Activated CD8-positive, alpha-beta memory T cell treated with anti-CD3 and anti-CD28 coated beads for 1 hour (primary cell): Measurements from ENCODE around the gene PSMA5.
"Not testable (repeated sequence)": the region's sequence is repeated elsewhere in the genome, so short reads cannot be mapped to it uniquely, and the experiment has no call there.

Experiments
- DNase-seq, 2 donors: peaks; one replicate each; pipeline ENCODE4 v3.0.0-alpha.2; 2020; ENCODE audit warnings: low read depth in 1 of 2; ENCODE audit errors: extremely low read depth in 1 of 2

Gene PSMA5

GRCh38 chr1:109434484-109434883 is 8.2 kb upstream of the PSMA5 start:
- no peak for DNase-seq

- DNase-seq, result no peak
Observed at GRCh38 chr1:109433322-109433721, 7.1 kb upstream of the PSMA5 start.

GRCh38 chr1:109432336-109432735 is 6.1 kb upstream of the PSMA5 start:
- DNase-seq, result no peak

- no peak for DNase-seq
Observed at GRCh38 chr1:109427171-109427467, 871 bp upstream of the PSMA5 start.

GRCh38 chr1:109425391-109426280 is 612 bp downstream of the PSMA5 start:
- peak; percentile 16 to 47 for DNase-seq

- DNase-seq, result no peak
Observed at GRCh38 chr1:109423498-109423897, 2.8 kb downstream of the PSMA5 start.

GRCh38 chr1:109412551-109412950 is 13.7 kb downstream of the PSMA5 start:
- no peak for DNase-seq

GRCh38 chr1:109404838-109405237 is 21.4 kb downstream of the PSMA5 start:
- DNase-seq, result no peak

GRCh38 chr1:109402025-109402424 is 24.2 kb downstream of the PSMA5 start:
- DNase-seq, result no peak

GRCh38 chr1:109400035-109400655 is 26.1 kb downstream of the PSMA5 start:
- DNase-seq, result no peak

- no peak for DNase-seq
Observed at GRCh38 chr1:109399326-109399957, 26.8 kb downstream of the PSMA5 start.

- no peak for DNase-seq
Observed at GRCh38 chr1:109398343-109399225, 27.7 kb downstream of the PSMA5 start.

GRCh38 chr1:109397581-109398342 is 28.5 kb downstream of the PSMA5 start, which contains the start of gene SORT1:
Gene SORT1, minus strand, starts transcription at chr1:109397918. Its CDS starts 26 bp downstream, at chr1:109397892.
- DNase-seq, result peak; percentile 34 to 35

GRCh38 chr1:109396871-109397580 is 29.2 kb downstream of the PSMA5 start:
- no peak for DNase-seq

- no peak for DNase-seq
Observed at GRCh38 chr1:109396513-109396839, 29.8 kb downstream of the PSMA5 start.

- DNase-seq, result no peak
Observed at GRCh38 chr1:109395602-109396512, 30.4 kb downstream of the PSMA5 start.

GRCh38 chr1:109395282-109395599 is 31.0 kb downstream of the PSMA5 start:
- not testable (repeated sequence) for DNase-seq

GRCh38 chr1:109394591-109395281 is 31.5 kb downstream of the PSMA5 start:
- no peak for DNase-seq
